Liver (tissue), 9 donors: ENCODE data around the gene SYDE2. TPM values are rescaled to one million over a fixed set of nuclear protein-coding genes. Genes with fewer than 3 reads are reported as not detected.
"Not testable (repeated sequence)": the region's sequence is repeated elsewhere in the genome, so short reads cannot be mapped to it uniquely, and the experiment has no call there.

Experiments used
- DNase-seq: peaks from one replicate; pipeline ENCODE4 v3.0.0-alpha.2; 2017; ENCODE audit warnings: low spot score
- H3K27ac ChIP-seq, 2 donors: one replicate each; pipeline ENCODE4 v1.7.0; 2013; ENCODE audit warnings: inconsistent platforms in 2 of 2, low read length in 2 of 2, control low read depth in 1 of 2, low read depth in 1 of 2, mild to moderate bottlenecking in 1 of 2
- H3K27me3 ChIP-seq, 4 donors: one replicate each; pipeline versions ENCODE4 v1.6.1 to v1.7.0; 2013; ENCODE audit warnings: low read length in 3 of 4, inconsistent platforms in 1 of 4, mild to moderate bottlenecking in 1 of 4, moderate library complexity in 1 of 4; ENCODE audit not compliant: control insufficient read depth in 4 of 4, insufficient read depth in 4 of 4
- H3K36me3 ChIP-seq, 4 donors: one replicate each; pipeline versions ENCODE4 v1.6.1 to v1.7.0; 2013; ENCODE audit warnings: low read length in 3 of 4, mild to moderate bottlenecking in 3 of 4, low read depth in 1 of 4, moderate library complexity in 1 of 4; ENCODE audit not compliant: control insufficient read depth in 4 of 4, insufficient read depth in 3 of 4
- H3K4me1 ChIP-seq, 4 donors: one replicate each; pipeline versions ENCODE4 v1.6.1 to v1.7.0; 2013; ENCODE audit warnings: low read length in 3 of 4, mild to moderate bottlenecking in 3 of 4, moderate library complexity in 1 of 4; ENCODE audit not compliant: control insufficient read depth in 4 of 4, insufficient read depth in 4 of 4
- H3K4me3 ChIP-seq, 3 donors: one replicate each; pipeline versions ENCODE4 v1.6.1 to v1.7.0; 2013; ENCODE audit warnings: low read length in 3 of 3, control low read depth in 1 of 3, low read depth in 1 of 3, mild to moderate bottlenecking in 1 of 3
- H3K9ac ChIP-seq, 2 donors: one replicate each; pipeline ENCODE4 v1.7.0; 2013; ENCODE audit warnings: low read length in 2 of 2, mild to moderate bottlenecking in 2 of 2, moderate library complexity in 2 of 2, control low read depth in 1 of 2, low read depth in 1 of 2
- H3K9me3 ChIP-seq, 4 donors: one replicate each; pipeline versions ENCODE4 v1.6.1 to v1.7.0; 2013; ENCODE audit warnings: low read length in 3 of 4; ENCODE audit not compliant: control insufficient read depth in 4 of 4
- EGR1 ChIP-seq, 2 donors: IDR thresholded peaks; 2 replicates each; pipeline ENCODE4 v1.6.1; 2016 to 2018; ENCODE audit warnings: antibody characterized with exemption in 2 of 2, low read depth in 2 of 2
- HNF4A ChIP-seq, 2 donors: conservative IDR thresholded peaks; 2 replicates each; pipeline ENCODE4 v1.6.1; 2016; ENCODE audit warnings: antibody characterized with exemption in 2 of 2, mild to moderate bottlenecking in 2 of 2
- NR2F2 ChIP-seq: IDR thresholded peaks from 2 replicates; pipeline ENCODE4 v1.6.1; 2016; ENCODE audit warnings: antibody characterized with exemption
- RAD21 ChIP-seq, 2 donors: IDR thresholded peaks; 2 replicates each; pipeline ENCODE4 v1.6.1; 2016; ENCODE audit warnings: antibody characterized with exemption in 2 of 2, mild to moderate bottlenecking in 2 of 2
- RXRA ChIP-seq, 2 donors: IDR thresholded peaks; 2 replicates each; pipeline ENCODE4 v1.6.1; 2017 to 2018; ENCODE audit warnings: antibody characterized with exemption in 2 of 2, mild to moderate bottlenecking in 1 of 2
- TAF1 ChIP-seq: conservative IDR thresholded peaks from 2 replicates; pipeline ENCODE4 v1.6.1; 2016; ENCODE audit warnings: antibody characterized with exemption, mild to moderate bottlenecking
- YY1 ChIP-seq: IDR thresholded peaks from 2 replicates; pipeline ENCODE4 v1.6.1; 2016; ENCODE audit warnings: antibody characterized with exemption, mild to moderate bottlenecking
- WGBS: extraction: QIAGEN DNeasy Blood & Tissue Kit; methylation state at CpG from one replicate; pipeline ENCODE4 v1.1.7; 2013; 5-methylcytosine and 5-hydroxymethylcytosine counted together
- polyA plus RNA-seq, 2 donors: library from polyadenylated mRNA; stranded (reverse) in 1 of 2; unstranded in 1 of 2; fragments of 200-250 nt in 1 of 2; fragments of >200 nt in 1 of 2; fragmentation: Nextera tagmentation in 1 of 2; extraction: Ambion mirVana in 1 of 2; gene quantifications; one replicate each; pipeline versions ENCODE4 v1.2.1 to v1.2.3, GENCODE V29; 2013 to 2015
- total RNA-seq, 2 donors: library from RNA; depleted of rRNA; stranded (reverse); fragments of >200 nt; gene quantifications; one replicate each; pipeline ENCODE4 v1.2.3, GENCODE V29; 2014
- TF ChIP-seq, protein P1 (sequence below): fragments of 150-350 bp; IDR thresholded peaks from 2 replicates; pipeline ENCODE4 v1.5.1; 2017; ENCODE audit warnings: improper control_type of control experiment, low read depth, low read length; ENCODE audit not compliant: missing input control
- TF ChIP-seq, protein P2 (sequence below): IDR thresholded peaks from 2 replicates; pipeline ENCODE4 v1.6.1; 2016; ENCODE audit warnings: antibody characterized with exemption
- TF ChIP-seq, protein P3 (sequence below): IDR thresholded peaks from 2 replicates; pipeline ENCODE4 v1.6.1; 2016; ENCODE audit warnings: antibody characterized with exemption
- TF ChIP-seq, protein P4 (sequence below): IDR thresholded peaks from 2 replicates; pipeline ENCODE4 v1.6.1; 2016; ENCODE audit warnings: antibody characterized with exemption
- donor health status: healthy.
- donor health status: healthy.
- donor health status: healthy.
- donor health status: healthy.
- donor health status: healthy.

SYDE2 gene
- total and polyA plus RNA-seq, 4 donors, result 1.3 to 11.5 (median 3.7) TPM

DNA sequence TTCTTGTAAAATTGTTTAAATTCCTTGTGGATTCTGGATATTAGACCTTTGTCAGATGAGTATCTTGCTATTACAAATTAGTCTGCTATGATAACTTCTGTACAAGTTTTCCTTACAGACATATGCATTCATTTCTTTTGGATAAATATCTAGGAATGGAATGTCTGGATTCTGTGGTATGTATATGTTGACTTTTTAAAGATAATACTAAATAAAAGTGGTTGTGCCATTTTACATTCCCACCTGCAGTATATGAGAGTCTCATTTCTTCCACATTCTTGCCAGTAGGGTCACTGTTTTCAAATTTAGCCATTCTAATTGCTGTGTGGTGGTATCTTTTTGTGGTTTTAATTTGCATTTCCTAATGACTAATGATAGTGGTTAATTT lies 53.9 kb downstream of the SYDE2 start (continued):
- TF ChIP-seq, protein P1, sequence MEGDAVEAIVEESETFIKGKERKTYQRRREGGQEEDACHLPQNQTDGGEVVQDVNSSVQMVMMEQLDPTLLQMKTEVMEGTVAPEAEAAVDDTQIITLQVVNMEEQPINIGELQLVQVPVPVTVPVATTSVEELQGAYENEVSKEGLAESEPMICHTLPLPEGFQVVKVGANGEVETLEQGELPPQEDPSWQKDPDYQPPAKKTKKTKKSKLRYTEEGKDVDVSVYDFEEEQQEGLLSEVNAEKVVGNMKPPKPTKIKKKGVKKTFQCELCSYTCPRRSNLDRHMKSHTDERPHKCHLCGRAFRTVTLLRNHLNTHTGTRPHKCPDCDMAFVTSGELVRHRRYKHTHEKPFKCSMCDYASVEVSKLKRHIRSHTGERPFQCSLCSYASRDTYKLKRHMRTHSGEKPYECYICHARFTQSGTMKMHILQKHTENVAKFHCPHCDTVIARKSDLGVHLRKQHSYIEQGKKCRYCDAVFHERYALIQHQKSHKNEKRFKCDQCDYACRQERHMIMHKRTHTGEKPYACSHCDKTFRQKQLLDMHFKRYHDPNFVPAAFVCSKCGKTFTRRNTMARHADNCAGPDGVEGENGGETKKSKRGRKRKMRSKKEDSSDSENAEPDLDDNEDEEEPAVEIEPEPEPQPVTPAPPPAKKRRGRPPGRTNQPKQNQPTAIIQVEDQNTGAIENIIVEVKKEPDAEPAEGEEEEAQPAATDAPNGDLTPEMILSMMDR, result no peak
- no peak for TF ChIP-seq EGR1 (IDR thresholded peaks at IDR 0.05; ENCODE audit: low read depth in 2 of 2)
- TF ChIP-seq TAF1, result no peak
- TF ChIP-seq RAD21 (IDR thresholded peaks at IDR 0.05), result no peak

DNA sequence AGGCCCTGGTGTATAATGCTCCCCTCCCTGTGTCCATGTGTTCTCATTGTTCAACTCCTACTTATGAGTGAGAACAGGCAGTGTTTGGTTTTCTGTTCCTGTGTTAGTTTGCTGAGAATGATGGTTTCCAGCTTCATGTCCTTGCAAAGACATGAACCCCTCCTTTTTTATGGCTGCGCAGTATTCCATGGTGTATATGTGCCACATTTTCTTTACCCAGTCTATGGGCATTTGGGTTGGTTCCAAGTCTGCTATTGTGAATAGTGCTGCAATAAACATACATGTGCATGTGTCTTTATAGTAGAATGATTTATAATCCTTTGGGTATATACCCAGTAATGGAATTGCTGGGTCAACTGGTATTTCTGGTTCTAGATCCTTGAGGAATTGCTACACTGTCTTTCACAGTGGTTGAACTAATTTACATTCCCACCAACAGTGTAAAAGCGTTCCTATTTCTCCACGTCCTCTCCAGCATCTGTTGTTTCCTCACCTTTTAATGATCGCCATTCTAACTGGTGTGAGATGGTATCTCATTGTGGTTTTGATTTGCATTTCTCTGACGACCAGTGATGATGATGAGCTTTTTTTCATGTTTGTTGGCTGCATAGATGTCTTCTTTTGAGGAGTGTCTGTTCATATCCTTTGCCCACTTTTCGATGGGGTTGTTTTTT lies 54.4 kb downstream of the SYDE2 start:
- WGBS, result 90% methylated on average over 6 of the region's 6 CpGs
- H3K9me3 ChIP-seq, H3K36me3 ChIP-seq, H3K27ac ChIP-seq, H3K27me3 ChIP-seq, DNase-seq, H3K9ac ChIP-seq, H3K4me1 ChIP-seq, H3K4me3 ChIP-seq: not testable (repeated sequence)

DNA sequence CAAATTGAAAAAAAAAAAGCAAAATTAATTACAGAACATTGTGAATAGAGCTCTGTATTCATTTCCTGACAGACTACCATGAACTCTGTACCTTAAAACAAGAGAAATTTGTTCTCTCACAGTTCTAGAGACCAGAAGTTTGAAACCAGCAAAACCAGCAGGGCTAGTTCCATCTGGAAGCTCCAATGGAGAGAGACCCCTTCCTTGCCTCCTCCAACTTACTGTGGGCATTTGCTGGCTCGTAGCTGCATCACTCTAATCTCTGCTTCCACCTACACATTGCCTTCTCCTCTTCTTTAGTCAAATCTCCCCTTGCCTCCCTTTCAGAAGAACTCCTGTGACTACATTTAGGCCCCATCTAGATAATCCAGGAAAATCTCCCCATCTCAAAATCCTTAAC lies 56.5 kb downstream of the SYDE2 start:
- 80% methylated on average over 1 of the region's 1 CpG for whole genome bisulfite sequencing
- DNase-seq, result no peak
- no peaks in the 10 kb centered on the region for H3K27me3 ChIP-seq
- no peak overlapping the region for H3K27ac ChIP-seq
- H3K9me3 ChIP-seq, result no peaks in the 10 kb centered on the region
- TF ChIP-seq RXRA (IDR thresholded peaks at IDR 0.05) (no peak), NR2F2 (no peak), YY1 (no peak), HNF4A (conservative IDR thresholded peaks at IDR 0.05) (no peak), RAD21 (IDR thresholded peaks at IDR 0.05) (no peak)
- TF ChIP-seq, protein P2, sequence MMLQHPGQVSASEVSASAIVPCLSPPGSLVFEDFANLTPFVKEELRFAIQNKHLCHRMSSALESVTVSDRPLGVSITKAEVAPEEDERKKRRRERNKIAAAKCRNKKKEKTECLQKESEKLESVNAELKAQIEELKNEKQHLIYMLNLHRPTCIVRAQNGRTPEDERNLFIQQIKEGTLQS, result no peak
- TF ChIP-seq, protein P1, result no peak
- TF ChIP-seq, protein P3, sequence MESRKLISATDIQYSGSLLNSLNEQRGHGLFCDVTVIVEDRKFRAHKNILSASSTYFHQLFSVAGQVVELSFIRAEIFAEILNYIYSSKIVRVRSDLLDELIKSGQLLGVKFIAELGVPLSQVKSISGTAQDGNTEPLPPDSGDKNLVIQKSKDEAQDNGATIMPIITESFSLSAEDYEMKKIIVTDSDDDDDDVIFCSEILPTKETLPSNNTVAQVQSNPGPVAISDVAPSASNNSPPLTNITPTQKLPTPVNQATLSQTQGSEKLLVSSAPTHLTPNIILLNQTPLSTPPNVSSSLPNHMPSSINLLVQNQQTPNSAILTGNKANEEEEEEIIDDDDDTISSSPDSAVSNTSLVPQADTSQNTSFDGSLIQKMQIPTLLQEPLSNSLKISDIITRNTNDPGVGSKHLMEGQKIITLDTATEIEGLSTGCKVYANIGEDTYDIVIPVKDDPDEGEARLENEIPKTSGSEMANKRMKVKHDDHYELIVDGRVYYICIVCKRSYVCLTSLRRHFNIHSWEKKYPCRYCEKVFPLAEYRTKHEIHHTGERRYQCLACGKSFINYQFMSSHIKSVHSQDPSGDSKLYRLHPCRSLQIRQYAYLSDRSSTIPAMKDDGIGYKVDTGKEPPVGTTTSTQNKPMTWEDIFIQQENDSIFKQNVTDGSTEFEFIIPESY, result no peak
- TF ChIP-seq, protein P4, sequence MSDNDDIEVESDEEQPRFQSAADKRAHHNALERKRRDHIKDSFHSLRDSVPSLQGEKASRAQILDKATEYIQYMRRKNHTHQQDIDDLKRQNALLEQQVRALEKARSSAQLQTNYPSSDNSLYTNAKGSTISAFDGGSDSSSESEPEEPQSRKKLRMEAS, result no peak
- H3K36me3 ChIP-seq, result no peaks in the 10 kb centered on the region
- H3K9ac ChIP-seq, result no peak overlapping the region
- no peaks in the 10 kb centered on the region for H3K4me1 ChIP-seq
- no peak overlapping the region for H3K4me3 ChIP-seq
